RWPE2 (cell line): ENCODE data around the gene ARID5B.

Source experiments
- ATAC-seq: fragments of 200-7000 bp; cut with Tn5 transposase; 3 replicates; pipeline ENCODE4 v1.9.1; 2021; ENCODE audit warnings: low read depth
- DNase-seq: peaks from one replicate; pipeline ENCODE4 v3.0.0-alpha.2; 2020; ENCODE audit warnings: low spot score
- H3K27ac ChIP-seq: fragments of 450-650 bp; 2 replicates; pipeline ENCODE4 v1.5.1; 2017; ENCODE audit warnings: mild to moderate bottlenecking; ENCODE audit not compliant: poor library complexity, severe bottlenecking
- H3K27me3 ChIP-seq: fragments of 250-450 bp; sonication (Bioruptor Pico); 2 replicates; pipeline ENCODE4 v1.5.1; 2021; ENCODE audit warnings: mild to moderate bottlenecking, moderate library complexity; ENCODE audit not compliant: insufficient read depth, poor library complexity, severe bottlenecking
- H3K36me3 ChIP-seq: fragments of 250-450 bp; sonication (Bioruptor Pico); 2 replicates; pipeline ENCODE4 v1.5.1; 2020; ENCODE audit warnings: low read depth, mild to moderate bottlenecking, moderate library complexity
- H3K4me1 ChIP-seq: fragments of 250-450 bp; sonication (Bioruptor Pico); 2 replicates; pipeline ENCODE4 v1.5.1; 2021; ENCODE audit warnings: mild to moderate bottlenecking, moderate library complexity; ENCODE audit not compliant: insufficient read depth, poor library complexity, severe bottlenecking
- H3K4me3 ChIP-seq: fragments of 250-450 bp; sonication (Bioruptor Pico); 2 replicates; pipeline ENCODE4 v1.5.1; 2021; ENCODE audit warnings: mild to moderate bottlenecking, moderate library complexity; ENCODE audit not compliant: severe bottlenecking
- H3K9me3 ChIP-seq: fragments of 250-450 bp; sonication (Bioruptor Pico); 2 replicates; pipeline ENCODE4 v1.5.1; 2021; ENCODE audit warnings: mild to moderate bottlenecking, moderate library complexity; ENCODE audit not compliant: severe bottlenecking
- TF ChIP-seq, protein P1 (sequence below): fragments of 450-650 bp; IDR thresholded peaks from one replicate; pipeline ENCODE4 v1.5.1; 2017; ENCODE audit warnings: mild to moderate bottlenecking, moderate library complexity; ENCODE audit not compliant: poor library complexity, severe bottlenecking

ARID5B gene

DNA sequence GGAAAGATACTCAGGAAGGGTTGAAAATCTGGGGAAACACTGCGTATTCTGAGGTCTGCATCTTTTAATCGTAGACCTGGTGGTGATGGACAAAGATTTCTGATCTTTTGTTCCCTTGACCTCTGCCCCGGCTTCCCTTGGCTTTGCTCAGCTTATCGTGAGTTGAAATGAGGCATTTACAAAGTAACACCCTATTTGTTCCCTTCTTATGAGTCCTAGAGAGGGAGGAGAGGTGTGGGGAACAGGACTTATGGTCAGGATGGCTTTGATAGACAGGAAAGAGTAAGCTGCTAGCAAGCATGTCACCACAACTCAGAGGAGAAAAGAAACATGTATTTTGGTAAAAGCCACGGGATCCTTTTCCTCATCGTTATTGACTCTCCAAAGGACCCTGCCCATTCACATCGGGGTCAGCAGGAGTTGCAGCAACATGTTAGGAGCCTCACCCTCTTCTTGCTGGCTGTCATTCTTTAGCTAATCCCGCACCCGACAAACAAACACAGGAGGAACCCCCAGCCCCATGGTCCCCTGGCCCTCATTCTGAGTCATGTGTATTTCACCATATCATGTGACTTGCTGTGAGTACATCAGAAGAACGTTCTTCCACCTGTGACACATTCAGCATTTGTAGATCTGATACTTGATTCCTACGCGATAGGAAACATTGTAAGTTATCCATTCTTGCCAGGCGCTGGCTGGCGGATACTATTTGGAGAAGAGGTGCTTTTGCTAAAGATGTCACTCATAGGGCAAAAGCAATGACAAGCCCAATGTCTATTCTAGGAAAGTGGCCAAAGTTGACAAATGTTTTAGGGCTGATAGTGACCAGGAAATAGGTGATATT is 197.0 kb downstream of the ARID5B start:
- DNase-seq (no peak), ATAC-seq (no peak)
- TF ChIP-seq, protein P1, sequence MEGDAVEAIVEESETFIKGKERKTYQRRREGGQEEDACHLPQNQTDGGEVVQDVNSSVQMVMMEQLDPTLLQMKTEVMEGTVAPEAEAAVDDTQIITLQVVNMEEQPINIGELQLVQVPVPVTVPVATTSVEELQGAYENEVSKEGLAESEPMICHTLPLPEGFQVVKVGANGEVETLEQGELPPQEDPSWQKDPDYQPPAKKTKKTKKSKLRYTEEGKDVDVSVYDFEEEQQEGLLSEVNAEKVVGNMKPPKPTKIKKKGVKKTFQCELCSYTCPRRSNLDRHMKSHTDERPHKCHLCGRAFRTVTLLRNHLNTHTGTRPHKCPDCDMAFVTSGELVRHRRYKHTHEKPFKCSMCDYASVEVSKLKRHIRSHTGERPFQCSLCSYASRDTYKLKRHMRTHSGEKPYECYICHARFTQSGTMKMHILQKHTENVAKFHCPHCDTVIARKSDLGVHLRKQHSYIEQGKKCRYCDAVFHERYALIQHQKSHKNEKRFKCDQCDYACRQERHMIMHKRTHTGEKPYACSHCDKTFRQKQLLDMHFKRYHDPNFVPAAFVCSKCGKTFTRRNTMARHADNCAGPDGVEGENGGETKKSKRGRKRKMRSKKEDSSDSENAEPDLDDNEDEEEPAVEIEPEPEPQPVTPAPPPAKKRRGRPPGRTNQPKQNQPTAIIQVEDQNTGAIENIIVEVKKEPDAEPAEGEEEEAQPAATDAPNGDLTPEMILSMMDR = no peak
- Histone ChIP-seq H3K9me3 (no peaks in the 10 kb centered on the region), H3K27ac (no peak overlapping the region), H3K27me3 (no peaks in the 10 kb centered on the region), H3K36me3 (peaks cover 7% of the 10 kb centered on the region; the same call in 1 of the 2 replicates), H3K4me1 (peaks cover 34% of the 10 kb centered on the region), H3K4me3 (no peak overlapping the region)

DNA sequence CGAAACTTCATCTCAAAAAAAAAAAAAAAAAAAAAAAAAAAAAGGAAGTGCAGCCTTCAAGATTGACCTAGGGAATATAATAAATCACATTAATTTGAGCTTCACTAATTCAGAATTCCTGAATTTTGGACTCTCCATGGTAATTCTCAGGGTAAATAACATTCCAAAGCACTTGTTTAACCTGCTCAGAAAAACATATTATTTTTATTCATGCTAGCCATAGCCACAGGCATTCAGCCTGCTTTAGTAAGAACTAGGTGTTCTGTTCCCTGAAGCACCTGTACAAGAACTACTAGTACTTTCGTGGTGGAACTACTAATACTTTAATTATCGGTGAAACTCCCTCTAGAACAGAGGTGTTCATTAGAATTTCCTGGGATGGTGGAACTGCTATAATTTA is 197.8 kb downstream of the ARID5B start:
- H3K27ac ChIP-seq = no peak overlapping the region
- DNase-seq (no peak), ATAC-seq (no peak)
- H3K4me1 ChIP-seq = peaks cover 27% of the 10 kb centered on the region
- peaks cover 6% of the 10 kb centered on the region; the same call in 1 of the 2 replicates for H3K36me3 ChIP-seq
- TF ChIP-seq, protein P1 = no peak
- H3K4me3 ChIP-seq = no peak overlapping the region
- H3K9me3 ChIP-seq = no peaks in the 10 kb centered on the region
- H3K27me3 ChIP-seq = no peaks in the 10 kb centered on the region

DNA sequence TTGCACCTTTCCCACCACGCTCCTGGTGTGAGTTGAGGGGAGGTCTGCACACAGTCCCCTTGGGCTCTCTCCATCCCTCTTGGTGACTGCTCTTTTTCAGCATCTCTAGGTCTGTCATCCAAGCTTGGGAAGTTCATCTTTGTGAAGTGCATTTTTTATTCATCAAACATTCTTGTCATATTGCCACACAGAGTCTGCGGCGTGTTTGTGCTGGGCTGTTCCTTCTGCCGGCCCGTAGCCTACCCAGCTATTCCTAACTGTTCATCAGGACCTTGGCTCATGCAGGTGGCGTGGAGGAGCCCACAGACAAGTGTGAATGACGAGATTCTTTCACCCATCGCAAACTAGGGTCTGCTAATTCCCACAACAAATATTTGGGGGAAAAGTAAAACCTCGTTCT is 202.4 kb downstream of the ARID5B start:
- H3K4me1 ChIP-seq = no peaks in the 10 kb centered on the region
- no peaks in the 10 kb centered on the region for H3K9me3 ChIP-seq
- H3K36me3 ChIP-seq = no peaks in the 10 kb centered on the region
- DNase-seq (no peak), ATAC-seq (no peak)
- TF ChIP-seq, protein P1 = no peak
- H3K27ac ChIP-seq = no peak overlapping the region
- no peaks in the 10 kb centered on the region for H3K27me3 ChIP-seq
- no peak overlapping the region for H3K4me3 ChIP-seq

DNA sequence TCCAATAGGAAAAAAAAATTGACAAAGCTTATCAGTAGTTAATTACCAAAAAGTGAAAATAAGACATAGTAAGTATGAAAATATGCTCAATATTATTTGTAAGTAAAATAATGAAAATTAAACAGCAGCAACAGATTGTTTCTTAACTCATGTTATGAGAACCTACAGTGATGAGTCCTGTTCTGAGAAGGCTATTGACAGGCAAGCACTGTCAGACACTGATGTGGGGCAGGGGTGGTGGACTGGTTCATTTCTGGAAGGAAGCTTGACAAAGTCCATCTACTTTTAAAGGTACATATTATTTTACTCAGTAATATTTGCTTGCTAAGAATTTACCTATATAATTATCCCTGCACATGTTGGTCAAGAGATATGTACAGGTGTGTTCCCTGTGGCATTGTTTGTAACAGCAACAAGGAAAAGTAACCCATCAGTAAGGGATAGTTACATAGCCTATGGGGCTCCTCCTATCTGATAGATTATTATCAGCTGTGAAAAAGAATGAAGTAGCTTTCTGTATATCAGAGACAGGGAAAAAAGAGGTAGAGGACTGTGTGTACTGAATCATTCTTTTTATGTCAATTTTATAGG is 205.5 kb downstream of the ARID5B start:
- TF ChIP-seq, protein P1 = no peak
- H3K9me3 ChIP-seq = no peaks in the 10 kb centered on the region
- ATAC-seq (no peak), DNase-seq (no peak)
- H3K4me3 ChIP-seq = no peak overlapping the region
- no peaks in the 10 kb centered on the region for H3K27me3 ChIP-seq
- H3K27ac ChIP-seq = no peak overlapping the region
- no peaks in the 10 kb centered on the region for H3K36me3 ChIP-seq
- no peaks in the 10 kb centered on the region for H3K4me1 ChIP-seq
